NCI-H345 (cell line): ENCODE results near the gene DNMT1.
"Not testable (repeated sequence)": the region's sequence is repeated elsewhere in the genome, so short reads cannot be mapped to it uniquely, and the experiment has no call there.

Experiments used
- DNase-seq: peaks from one replicate; lab custom pipeline; 2025; lab: John Stamatoyannopoulos, UW

Gene DNMT1

DNA sequence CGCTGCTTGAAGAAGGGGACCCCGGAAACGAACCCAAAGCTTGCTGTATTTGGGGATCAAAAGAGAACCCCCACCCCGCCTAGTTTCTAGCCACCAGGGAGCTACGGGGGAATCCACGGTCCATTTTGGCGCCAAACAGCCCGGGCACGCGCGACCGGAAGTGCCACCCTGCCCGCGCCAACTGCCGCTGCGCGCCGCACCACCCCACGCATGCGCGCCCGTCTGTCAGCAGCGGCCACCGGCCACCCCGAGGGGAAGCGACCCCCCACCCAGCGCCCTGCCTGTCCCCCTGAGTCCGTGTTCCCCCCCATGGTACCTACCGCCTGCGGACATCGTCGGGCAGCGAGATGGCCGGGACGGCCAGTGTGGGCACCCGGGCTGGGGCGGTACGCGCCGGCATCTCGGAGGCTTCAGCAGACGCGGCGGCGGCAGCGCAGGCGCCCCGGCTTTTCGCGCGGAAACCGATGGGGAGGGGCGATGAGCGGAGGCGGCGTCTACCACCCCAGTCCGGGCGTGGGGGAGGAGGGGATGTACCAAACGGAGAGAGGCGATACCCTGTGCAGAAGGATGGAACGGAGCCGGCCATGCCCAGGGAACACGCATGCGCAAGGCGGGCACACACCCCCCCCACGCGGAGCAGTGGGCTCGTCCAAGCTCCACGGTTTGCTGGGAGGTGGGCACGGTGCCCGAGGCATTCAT lies at the start of gene DNMT1:
DNMT1 (minus strand) TSS at position 454 of the 699 bp plus-strand sequence; CDS start at position 400, 54 bp downstream.
- DNase-seq = peak; percentile 97

DNA sequence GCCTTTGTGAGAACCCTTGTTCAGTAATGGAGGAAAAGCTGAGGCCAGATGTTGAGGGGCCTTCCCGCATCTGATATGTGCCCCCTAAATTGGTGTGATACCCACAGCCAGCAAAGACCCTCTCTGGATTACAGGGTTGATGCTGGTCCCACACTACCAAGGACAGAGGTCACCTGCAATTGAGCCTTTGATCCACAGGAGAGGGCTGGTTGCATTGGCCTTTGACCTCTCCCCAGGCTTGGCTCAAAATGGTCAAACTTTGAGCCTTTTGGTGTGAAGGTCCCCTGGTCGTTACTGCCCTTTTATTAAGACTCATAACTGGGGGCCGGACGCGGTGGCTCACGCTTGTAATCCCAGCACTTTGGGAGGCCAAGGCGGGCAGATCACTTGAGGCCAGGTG lies 48.9 kb upstream of the DNMT1 start:
- DNase-seq = no peak

DNA sequence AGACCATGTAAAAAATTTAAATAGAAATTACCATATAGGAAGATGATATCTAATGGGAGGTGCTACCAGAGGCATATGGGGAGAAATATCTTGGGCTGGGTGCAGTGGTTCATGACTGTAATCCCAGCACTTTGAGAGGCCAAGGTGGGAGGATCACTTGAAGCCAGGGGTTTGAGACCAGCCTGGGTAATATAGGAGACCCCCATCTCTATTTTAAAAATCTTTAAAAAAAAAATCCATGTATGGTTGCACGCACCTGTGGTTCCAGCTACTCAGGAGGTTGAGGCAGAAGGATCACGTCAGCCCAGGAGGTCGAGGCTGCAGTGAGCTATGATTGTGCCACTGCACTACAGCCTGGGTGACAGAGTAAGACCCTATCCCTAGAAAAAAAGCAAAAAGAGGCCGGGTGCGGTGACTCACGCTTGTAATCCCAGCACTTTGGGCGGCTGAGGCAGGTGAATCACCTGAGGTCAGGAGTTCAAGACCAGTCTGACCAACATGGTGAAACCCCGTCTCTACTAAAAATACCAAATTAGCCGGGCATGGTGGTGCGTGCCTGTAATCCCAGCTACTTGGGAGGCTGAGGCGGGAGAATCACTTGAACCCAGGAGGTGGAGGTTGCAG lies 47.2 kb upstream of the DNMT1 start:
- DNase-seq = not testable (repeated sequence)

DNA sequence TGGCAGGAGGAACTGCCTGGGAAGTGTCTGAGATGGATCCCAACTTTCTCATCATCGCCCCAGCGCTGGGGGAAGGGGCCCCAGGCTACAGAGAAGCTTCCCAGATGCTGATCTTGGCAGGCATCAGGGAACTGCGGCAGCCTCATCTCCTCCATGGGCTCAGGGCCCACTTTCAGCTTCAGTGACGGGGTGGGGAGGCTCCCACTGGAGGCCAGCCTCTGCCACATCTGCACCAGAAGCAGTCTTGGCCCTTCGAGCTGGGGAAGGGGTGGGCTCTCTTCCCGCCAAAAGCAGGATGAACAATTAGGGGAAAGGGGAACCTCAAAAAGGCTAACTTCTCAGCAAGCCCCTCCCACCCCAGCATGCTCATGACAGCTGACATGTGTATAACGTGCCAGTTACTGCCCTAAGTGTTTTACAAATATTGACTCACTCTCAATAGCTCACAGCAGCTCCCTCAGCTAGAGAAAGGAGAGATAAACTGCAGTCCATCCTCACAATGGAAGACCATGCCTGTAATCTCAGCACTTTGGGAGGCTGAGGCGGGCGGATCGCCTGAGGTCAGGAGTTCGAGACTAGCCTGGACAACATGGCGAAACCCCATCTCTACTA lies 43.5 kb upstream of the DNMT1 start:
- DNase-seq = peak; percentile 95

DNA sequence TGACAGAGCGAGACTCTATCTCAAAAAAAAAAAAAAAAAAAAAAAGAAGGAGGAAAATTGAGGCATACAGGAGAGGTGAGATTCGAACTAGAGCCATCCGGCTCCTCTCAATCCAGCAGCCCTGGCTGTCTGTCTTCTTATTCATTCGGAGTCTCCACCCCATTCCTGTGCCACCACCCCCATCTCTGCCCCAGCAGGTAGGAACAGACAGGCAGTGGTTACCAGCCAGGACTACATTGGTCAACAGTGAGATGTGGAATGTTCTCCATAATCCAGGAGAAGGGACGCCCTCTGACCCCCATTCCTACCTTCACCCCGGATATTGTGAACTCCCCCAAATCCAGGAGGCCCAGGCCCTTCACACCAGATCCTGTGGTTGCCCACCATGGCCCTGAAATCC lies 42.9 kb upstream of the DNMT1 start:
- DNase-seq = peak; percentile 30

DNA sequence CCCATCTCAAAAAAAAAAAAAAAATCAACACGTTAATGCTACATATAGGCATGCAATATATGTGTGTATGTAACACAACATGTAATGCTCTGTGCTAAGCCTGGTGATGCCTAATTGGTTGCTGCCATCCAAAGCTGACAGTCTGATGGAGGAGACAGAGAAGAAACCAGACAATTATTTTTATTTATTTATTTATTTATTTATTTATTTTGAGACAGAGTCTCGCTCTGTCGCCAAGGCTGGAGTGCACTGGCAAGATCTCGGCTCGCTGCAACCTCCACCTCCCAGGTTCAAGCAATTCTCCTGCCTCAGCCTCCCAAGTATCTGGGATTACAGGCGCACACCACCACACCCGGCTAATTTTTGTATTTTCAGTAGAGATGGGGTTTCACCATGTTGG lies 40.7 kb upstream of the DNMT1 start:
- not testable (repeated sequence) for DNase-seq

DNA sequence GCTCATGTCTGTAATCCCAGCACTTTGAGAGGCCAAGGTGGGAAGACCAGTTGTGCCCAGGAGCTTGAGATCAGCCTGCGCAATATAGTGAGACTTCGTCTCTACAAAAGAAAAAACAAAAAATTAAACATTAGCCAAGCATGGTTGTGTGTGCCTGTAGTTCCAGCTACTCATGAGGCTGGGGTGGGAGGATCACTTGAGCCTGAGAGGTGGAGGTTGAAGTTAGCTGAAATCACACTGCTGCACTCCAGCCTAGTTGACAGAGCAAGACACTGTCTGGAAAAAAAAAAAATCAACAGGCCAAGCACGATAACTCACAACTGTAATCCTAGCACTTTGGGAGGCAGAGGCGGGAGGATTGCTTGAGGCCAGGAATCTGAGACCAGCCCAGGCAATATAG lies 40.2 kb upstream of the DNMT1 start:
- DNase-seq = no peak

DNA sequence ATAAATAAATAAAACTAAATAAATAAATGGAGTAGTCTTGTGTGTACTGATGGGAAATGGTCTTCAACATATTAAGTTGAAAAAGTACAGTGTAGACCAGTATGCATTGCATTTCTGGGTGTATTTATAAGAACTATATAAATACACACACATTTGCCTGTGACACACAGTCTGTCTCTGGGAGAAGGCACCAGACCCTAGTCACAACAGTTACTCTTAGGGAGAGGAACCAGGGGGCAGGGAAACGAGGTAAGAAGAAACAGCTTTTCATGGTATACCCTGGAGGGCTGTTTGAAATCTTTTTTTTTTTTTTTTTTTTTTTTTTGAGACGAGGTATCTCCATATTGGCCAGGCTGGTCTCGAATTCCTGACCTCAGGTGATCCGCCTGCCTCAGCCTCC lies 39.2 kb upstream of the DNMT1 start:
- DNase-seq = no peak

DNA sequence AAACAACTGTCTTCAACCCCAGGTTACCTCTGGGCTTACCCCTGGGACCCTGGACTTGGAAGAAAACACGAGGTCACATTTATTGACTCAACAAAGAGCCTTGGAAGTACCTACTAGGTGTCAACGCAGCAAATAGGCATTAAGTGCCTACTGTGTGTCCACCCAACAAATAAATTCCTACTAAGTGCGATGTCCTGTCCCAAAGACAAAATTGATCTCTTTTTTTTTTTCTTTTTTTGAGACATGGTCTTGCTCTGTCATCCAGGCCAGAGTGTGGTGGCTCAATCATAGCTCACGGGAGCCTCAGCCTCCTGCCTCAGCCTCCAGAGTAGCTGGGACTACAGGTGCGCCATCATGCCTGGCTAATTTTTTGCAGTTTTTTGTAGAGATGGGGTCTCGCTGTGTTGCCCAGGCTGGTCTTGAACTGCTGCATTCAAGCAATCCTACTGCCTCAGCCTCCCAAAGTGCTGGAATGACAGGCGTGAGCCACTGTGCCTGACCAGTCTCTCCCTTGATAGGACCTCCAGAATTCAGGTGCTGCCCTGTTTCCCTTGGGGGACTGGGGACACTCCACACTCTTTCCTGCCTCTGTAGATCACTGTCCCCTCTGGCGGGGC lies 37.0 kb upstream of the DNMT1 start:
- no peak for DNase-seq

DNA sequence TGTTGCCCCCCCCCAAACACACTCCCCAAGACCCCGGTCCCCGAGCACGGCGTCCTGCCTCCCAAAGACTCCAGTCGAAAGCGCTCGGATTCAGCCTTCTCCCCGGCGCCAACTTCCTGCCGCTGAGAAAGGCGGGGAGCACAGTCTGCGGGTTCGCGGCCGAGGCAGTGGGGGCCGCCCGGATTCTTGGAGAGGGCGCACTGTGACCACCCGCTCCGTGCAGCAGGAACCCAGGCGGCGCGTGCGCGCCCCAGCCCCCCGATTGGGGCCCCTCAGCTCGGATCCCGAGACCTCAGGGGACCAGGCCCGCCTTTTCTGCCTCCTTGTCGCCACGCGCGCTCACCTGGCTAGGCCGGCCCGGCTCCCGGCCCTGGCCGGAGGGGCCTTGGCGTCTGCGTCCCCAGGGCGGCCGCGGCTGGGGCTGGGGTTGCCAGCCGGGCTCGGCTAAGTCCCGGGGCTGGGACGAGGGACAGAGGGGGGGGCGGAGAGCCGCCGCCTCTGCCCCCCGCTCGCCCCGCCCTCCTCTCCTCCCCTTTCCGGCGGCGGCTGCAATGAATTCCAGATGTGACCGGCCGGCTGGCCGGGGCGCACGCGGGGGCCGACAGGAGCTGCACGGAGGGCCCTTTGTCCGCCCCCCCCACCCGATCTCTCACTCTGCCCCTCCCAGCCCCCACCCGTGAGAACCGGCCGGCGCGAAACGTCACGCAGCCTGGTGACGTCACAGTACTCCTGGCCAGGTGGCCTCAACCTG lies 36.3 kb upstream of the DNMT1 start, which contains the start of gene S1PR2:
S1PR2 (minus strand) TSS at position 471 of the 751 bp plus-strand sequence. CDS start 6,426 bp downstream, outside the sequence.
- DNase-seq = peak; percentile 76

DNA sequence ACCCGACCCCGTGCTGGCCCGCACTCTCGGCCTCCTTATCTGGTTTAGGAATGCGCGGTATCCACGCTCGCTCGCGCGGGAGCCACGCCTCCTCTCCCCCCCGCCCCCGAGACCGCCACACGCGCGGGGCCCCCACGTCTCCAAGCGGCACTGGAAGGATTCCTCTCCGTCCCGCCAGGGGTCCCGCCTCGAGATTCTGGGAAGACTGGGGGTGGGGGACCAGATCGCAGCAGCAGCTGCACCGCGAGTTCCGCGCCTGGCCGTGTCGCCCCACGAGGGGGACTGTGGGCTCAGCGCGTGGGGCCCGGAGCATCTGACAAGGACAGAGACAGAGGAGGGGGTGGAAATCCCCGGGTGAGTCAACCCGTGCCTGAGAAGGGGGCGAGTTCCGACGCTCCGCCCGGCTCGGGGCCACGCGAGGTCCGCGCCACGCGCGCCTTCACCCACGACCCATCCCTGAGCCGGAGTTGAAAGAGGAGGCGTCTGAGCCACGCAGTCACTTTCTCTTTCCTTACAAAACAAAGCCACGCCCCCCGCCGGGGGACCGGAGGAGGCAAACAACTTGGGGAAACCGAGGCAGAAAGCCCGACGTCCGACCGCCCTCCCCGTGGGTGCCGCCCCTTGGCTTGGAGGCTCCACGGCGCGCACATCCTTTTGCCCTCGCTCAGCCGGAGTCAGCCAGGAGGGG lies 35.6 kb upstream of the DNMT1 start:
- DNase-seq = no peak

DNA sequence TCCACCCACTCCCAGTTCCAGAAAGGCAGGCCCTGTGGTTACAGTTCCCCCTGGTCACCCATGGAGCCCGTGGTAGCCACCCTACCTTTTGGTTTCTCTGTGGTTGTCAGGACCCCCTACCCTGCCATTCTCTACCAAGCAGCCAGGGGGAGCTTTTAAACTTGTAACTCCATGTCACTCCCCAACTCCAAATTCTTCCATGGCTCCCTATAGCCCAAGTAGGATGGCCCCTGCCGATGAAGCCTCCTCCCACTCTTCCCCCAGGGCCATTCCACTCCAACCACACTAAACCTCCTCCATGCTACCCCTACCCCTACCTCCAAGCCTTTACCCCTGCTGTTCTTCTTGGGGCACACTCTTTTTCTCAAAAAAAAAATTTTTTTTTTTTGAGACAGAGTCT lies 34.2 kb upstream of the DNMT1 start:
- DNase-seq = peak; percentile 36

DNA sequence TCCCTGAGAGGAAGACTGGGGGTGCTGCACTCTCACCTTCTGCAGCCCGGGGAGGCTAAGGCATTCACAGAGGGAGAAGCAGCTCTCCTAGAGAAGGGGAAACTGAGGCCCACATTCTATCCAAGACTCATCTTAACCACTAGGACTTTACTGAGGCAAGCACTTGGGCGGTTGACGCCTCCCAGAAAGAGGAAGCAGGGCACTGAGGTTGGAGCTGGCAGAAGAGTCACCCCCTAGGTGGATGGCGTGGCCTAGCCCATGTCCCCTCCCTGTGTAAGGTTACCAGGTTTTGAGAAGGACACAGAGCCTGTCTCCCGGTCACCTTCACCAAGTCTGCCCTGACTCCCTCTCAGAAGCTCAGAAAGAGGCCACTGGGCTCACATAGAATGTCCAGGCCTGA lies 33.6 kb upstream of the DNMT1 start:
- DNase-seq = no peak

DNA sequence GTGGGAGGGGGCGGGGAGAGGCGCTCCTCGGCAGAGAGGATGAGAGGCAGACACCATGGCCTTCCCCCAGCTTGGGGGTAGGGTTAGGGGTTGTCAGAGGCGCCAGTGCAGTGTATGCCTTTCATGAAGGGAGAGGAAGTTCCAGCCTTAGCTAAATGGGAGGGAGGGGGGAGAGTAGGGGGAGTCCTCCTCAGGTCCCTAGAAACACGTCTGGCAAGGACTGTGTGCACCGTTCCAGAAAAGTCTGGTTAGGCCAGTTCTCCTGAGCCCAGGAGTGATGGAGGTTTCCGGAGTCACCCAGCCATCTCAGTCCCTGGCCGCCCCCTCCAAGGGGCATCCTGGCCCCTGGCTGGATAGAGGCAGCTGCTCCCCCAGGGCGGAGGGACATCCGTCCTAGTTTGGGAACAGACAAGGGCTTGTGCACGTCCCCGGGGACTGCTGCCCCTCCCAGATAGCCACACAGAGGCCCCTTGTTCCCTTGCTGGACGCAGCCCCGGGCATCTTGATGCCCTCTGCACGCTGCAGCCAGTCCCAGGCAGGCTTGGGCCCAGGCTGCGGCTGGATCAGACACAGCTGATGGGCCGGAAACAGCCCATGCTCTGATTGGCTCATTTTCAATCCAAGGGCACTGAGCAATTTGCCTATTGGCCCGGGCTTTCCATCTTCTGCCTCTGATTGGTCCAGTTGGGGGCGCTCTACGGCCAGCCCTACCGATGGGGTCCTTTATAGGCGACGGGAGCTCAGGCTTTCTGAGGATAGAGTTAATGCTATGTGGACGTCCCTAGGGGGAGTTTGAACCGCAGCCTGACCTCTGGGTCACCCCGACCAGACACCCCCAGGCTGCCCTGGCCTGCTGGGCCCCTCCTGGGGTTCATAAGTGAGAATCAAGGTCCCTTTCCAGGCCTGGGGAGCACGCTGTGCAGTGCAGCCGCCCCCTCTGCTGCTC lies 32.5 kb upstream of the DNMT1 start:
- DNase-seq = no peak

DNA sequence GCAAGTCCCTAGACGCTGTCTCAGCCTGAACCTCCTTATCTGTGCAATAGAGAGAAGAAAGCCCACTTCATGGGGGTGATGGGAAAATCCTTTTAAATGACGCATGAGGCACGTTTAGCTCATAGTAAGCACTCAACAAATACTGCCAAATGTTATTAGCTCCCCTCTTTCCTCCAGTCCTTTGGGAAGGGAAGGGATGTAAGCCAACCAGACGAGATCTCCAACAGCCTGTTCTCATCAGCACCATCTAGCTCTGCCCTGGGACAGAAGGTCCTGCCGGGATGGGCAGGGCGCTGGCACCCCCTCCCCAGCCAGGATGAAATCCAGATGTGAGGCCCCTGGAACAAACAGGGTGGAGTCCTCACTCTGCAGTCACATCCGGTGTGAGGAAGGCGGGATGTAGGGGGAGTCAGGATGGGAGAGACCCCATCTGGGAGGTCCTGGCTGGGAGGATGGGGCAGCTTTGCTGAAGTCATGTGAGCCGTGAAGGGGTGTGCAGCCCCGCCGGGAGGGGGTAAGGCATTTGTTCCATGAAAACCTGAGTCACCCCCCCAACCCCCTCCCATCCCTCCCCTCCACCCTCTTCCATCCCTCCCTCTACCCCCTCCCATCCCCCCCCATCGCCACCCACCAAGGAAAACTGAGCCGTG lies 31.7 kb upstream of the DNMT1 start:
- no peak for DNase-seq

DNA sequence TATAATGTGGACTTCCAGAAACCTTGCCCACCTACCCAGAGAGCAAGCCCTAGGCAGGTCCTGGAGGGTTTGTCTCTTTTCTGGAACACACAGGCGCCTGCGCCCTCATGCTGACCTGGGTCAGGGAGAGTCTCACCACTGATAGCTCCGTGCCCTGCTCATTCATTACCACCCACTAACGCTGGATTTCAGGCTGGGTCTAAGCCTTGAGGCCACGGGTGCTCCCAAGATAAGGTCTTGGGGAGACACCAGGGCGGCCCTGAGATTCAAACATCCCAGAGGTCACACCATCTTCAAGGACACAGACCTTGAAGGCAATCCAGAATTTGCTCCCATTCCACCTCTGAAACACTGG lies 31.2 kb upstream of the DNMT1 start:
- no peak for DNase-seq

DNA sequence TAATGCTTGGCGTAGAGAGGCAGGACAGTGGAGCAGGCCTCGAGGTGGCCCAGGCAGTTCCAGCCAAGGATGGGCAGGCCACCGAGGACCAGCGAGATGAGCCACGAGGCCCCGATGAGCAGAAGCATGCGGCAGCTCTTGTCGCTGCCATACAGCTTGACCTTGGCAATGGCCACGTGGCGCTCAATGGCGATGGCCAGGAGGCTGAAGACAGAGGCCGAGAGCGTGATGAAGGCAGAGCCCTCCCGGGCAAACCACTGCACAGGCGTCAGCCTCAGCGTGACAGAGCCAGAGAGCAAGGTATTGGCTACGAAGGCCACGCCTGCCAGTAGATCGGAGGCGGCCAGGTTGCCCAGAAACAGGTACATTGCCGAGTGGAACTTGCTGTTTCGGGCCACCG lies 29.6 kb upstream of the DNMT1 start:
- DNase-seq = no peak

DNA sequence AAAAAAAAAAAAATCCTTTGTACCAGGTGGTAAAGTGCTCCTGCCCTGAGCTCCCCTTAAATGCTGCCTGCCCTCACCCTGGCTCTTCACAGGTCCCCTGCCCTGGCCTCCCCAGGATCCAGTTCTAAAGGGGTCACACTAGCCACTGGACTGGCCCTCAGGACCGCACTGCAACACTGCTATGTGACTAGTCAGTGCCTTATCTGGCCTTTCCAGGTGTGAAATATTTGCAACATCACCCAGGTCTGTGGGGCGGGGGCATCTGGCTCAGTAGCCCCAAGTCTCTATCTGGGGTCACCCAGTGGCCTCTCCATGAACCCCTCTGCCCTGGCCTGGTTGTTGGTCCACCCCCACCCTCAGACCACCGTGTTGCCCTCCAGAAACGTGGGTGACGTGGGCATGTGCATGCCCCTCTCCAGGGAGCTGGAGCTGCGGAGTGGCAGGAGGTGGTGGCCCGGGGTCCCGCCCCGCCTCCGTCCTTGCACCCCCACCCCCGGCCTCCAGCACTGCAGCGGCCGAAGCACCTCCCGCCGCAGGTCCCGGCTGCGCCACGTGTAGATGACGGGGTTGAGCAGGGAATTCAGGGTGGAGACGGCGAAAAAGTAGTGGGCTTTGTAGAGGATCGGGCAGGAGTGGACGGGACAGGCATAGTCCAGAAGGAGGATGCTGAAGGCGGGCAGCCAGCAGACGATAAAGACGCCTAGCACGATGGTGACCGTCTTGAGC lies 28.9 kb upstream of the DNMT1 start:
- no peak for DNase-seq

DNA sequence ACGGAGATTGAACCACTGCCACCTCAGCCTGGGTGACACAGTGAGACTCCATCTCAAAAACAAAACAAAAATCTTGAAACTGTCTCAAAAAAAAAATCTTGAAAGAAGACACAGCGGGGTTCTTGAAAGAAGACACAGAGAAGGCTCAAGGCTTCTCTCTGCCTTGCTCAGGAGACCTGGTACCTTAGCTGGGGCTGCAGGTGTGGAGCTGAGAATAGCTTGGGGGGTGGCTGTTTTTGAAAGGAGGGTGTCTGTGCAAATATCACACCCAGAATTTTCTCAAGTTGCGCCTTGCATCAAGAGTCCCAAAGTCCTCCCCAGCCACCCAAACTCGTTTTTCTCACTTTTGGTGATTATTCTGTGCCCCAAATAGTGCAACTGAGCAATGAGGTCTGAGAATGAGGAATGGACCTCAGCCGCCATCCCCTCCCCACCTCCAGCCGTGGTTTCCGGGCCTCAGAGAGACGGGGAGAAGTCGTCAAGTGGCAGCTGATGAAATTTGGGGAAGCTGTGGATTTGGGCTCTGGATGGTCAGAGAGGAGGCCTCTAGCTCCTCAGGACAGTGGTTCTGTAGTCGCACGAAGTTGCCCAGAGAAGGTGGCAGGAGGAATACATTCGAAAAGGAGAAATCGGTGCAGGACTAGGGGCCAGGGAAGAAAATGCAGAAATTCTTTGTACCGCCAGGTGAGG lies 27.6 kb upstream of the DNMT1 start:
- DNase-seq = no peak
